HEK293 (cell line): ENCODE data around the gene KIAA0319L.
A peak's percentile ranks its signal among the peaks of the same experiment; 100 is the strongest.

Experiments
- CTCF ChIA-PET: fragments of 350-600 bp; formaldehyde crosslinking; extraction: SDS; loops from one replicate; lab custom pipeline; 2021; ENCODE audit warnings: antibody characterized with exemption; lab: Yijun Ruan, JAX
- POLR2A ChIA-PET: fragments of 300-600 bp; formaldehyde crosslinking; extraction: SDS; loops from one replicate; lab custom pipeline; 2020; ENCODE audit warnings: antibody characterized with exemption, inconsistent platforms; lab: Yijun Ruan, JAX
- H3K27ac ChIP-seq: fragments of 200-500 bp; sonication (Bioruptor generic); 2 replicates; pipeline ENCODE4 v1.5.1; 2014; ENCODE audit warnings: low read depth, low read length, control low read depth, inconsistent platforms; ENCODE audit errors: extremely low read depth
- H3K36me3 ChIP-seq, 2 experiments: fragments of 200-500 bp in 1 of 2; sonication (Bioruptor generic) in 1 of 2; 1 replicate in 1 of 2; 2 replicates in 1 of 2; pipeline ENCODE4 v1.5.1; 2014 to 2017; ENCODE audit warnings: inconsistent platforms in 2 of 2, low read length in 2 of 2; ENCODE audit not compliant: control insufficient read depth in 2 of 2, insufficient read depth in 1 of 2
- H3K4me1 ChIP-seq: fragments of 200-500 bp; sonication (Bioruptor generic); 2 replicates; pipeline ENCODE4 v1.5.1; 2014; ENCODE audit warnings: mild to moderate bottlenecking, low read length, inconsistent platforms; ENCODE audit not compliant: control insufficient read depth, insufficient read depth
- H3K4me3 ChIP-seq: 2 replicates; pipeline ENCODE4 v1.5.1; 2011; ENCODE audit warnings: low read depth, mild to moderate bottlenecking, control low read depth, low read length, moderate library complexity
- H3K9me3 ChIP-seq: fragments of 200-500 bp; sonication (Bioruptor generic); 2 replicates; pipeline ENCODE4 v1.5.1; 2014; ENCODE audit warnings: low read depth, low read length, inconsistent platforms; ENCODE audit not compliant: control insufficient read depth, insufficient read depth
- GFI1B ChIP-seq: fragments of 450-650 bp; formaldehyde crosslinking; IDR thresholded peaks from 2 replicates; pipeline ENCODE4 v1.5.1; 2016; ENCODE audit warnings: missing biosample characterization, missing genetic modification characterization
- GLIS2 ChIP-seq: fragments of 450-650 bp; formaldehyde crosslinking; IDR thresholded peaks from 2 replicates; pipeline ENCODE4 v1.5.1; 2016; ENCODE audit warnings: missing biosample characterization, missing genetic modification characterization
- INSM2 ChIP-seq: fragments of 450-650 bp; formaldehyde crosslinking; IDR thresholded peaks from 2 replicates; pipeline ENCODE4 v1.5.1; 2016; ENCODE audit warnings: missing biosample characterization, missing genetic modification characterization
- KLF10 ChIP-seq: fragments of 450-650 bp; IDR thresholded peaks from 2 replicates; pipeline ENCODE4 v1.5.1; 2018; ENCODE audit warnings: missing biosample characterization, mild to moderate bottlenecking, missing genetic modification characterization
- KLF9 ChIP-seq: fragments of 450-650 bp; formaldehyde crosslinking; IDR thresholded peaks from 2 replicates; pipeline ENCODE4 v1.5.1; 2016; ENCODE audit warnings: missing biosample characterization, missing genetic modification characterization, low read depth
- MEIS1 ChIP-seq: sonication (generic); formaldehyde crosslinking; IDR thresholded peaks from 2 replicates; pipeline ENCODE4 v1.8.1; 2022; ENCODE audit warnings: missing genetic modification reagents, mild to moderate bottlenecking, borderline replicate concordance
- MYNN ChIP-seq: fragments of 450-650 bp; formaldehyde crosslinking; IDR thresholded peaks from 2 replicates; pipeline ENCODE4 v1.5.1; 2016; ENCODE audit warnings: missing biosample characterization, missing genetic modification characterization, borderline replicate concordance
- OVOL3 ChIP-seq: fragments of 450-650 bp; formaldehyde crosslinking; IDR thresholded peaks from 2 replicates; pipeline ENCODE4 v1.5.1; 2016; ENCODE audit warnings: missing biosample characterization, missing genetic modification characterization
- SALL2 ChIP-seq: fragments of 450-650 bp; formaldehyde crosslinking; IDR thresholded peaks from 2 replicates; pipeline ENCODE4 v1.5.0; 2017; ENCODE audit warnings: missing biosample characterization, mild to moderate bottlenecking, missing genetic modification characterization, borderline replicate concordance
- ZEB2 ChIP-seq: fragments of 450-650 bp; formaldehyde crosslinking; IDR thresholded peaks from 2 replicates; pipeline ENCODE4 v1.5.1; 2016; ENCODE audit warnings: missing biosample characterization, missing genetic modification characterization
- ZFP69B ChIP-seq: fragments of 450-650 bp; formaldehyde crosslinking; IDR thresholded peaks from 2 replicates; pipeline ENCODE4 v1.5.1; 2016; ENCODE audit warnings: missing biosample characterization, missing genetic modification characterization
- ZNF169 ChIP-seq: fragments of 450-650 bp; formaldehyde crosslinking; IDR thresholded peaks from 2 replicates; pipeline ENCODE4 v1.5.1; 2016; ENCODE audit warnings: missing biosample characterization, missing genetic modification characterization
- ZNF175 ChIP-seq: fragments of 450-650 bp; formaldehyde crosslinking; IDR thresholded peaks from 2 replicates; pipeline ENCODE4 v1.5.1; 2016; ENCODE audit warnings: missing biosample characterization, missing genetic modification characterization
- ZNF302 ChIP-seq: fragments of 450-650 bp; formaldehyde crosslinking; IDR thresholded peaks from 2 replicates; pipeline ENCODE4 v1.5.1; 2016; ENCODE audit warnings: missing biosample characterization, missing genetic modification characterization, low read depth
- ZNF354C ChIP-seq: fragments of 450-650 bp; formaldehyde crosslinking; IDR thresholded peaks from 2 replicates; pipeline ENCODE4 v1.5.1; 2016; ENCODE audit warnings: missing biosample characterization, missing genetic modification characterization, low read depth, borderline replicate concordance
- ZNF510 ChIP-seq: fragments of 450-650 bp; formaldehyde crosslinking; IDR thresholded peaks from 2 replicates; pipeline ENCODE4 v1.5.1; 2018; ENCODE audit warnings: mild to moderate bottlenecking, missing genetic modification characterization, missing biosample characterization; ENCODE audit not compliant: insufficient replicate concordance
- ZNF548 ChIP-seq: fragments of 450-650 bp; formaldehyde crosslinking; IDR thresholded peaks from 2 replicates; pipeline ENCODE4 v1.5.1; 2016; ENCODE audit warnings: missing biosample characterization, missing genetic modification characterization
- ZNF561 ChIP-seq: fragments of 450-650 bp; IDR thresholded peaks from 2 replicates; pipeline ENCODE4 v1.5.1; 2018; ENCODE audit warnings: missing biosample characterization, missing genetic modification characterization, borderline replicate concordance
- ZNF571 ChIP-seq: fragments of 450-650 bp; formaldehyde crosslinking; IDR thresholded peaks from 2 replicates; pipeline ENCODE4 v1.5.0; 2017; ENCODE audit warnings: missing biosample characterization, missing genetic modification characterization
- ZNF664 ChIP-seq: fragments of 450-650 bp; formaldehyde crosslinking; IDR thresholded peaks from 2 replicates; pipeline ENCODE4 v1.5.1; 2016; ENCODE audit warnings: missing biosample characterization, missing genetic modification characterization
- ZNF76 ChIP-seq: fragments of 450-650 bp; formaldehyde crosslinking; IDR thresholded peaks from 2 replicates; pipeline ENCODE4; 2016; ENCODE audit warnings: low read depth, missing biosample characterization, missing genetic modification characterization, borderline replicate concordance
- ZNF792 ChIP-seq: fragments of 450-650 bp; formaldehyde crosslinking; IDR thresholded peaks from 2 replicates; pipeline ENCODE4 v1.5.1; 2016; ENCODE audit warnings: missing biosample characterization, missing genetic modification characterization
- ZNF830 ChIP-seq: fragments of 450-650 bp; IDR thresholded peaks from 2 replicates; pipeline ENCODE4 v1.5.0; 2018; ENCODE audit warnings: missing biosample characterization, missing genetic modification characterization, low read depth, mild to moderate bottlenecking, moderate library complexity
- ZSCAN23 ChIP-seq: fragments of 450-650 bp; formaldehyde crosslinking; IDR thresholded peaks from 2 replicates; pipeline ENCODE4 v1.5.1; 2016; ENCODE audit warnings: missing biosample characterization, missing genetic modification characterization
- TF ChIP-seq, protein P1 (sequence below): fragments of 450-650 bp; IDR thresholded peaks from 2 replicates; pipeline ENCODE4 v1.5.1; 2018; ENCODE audit warnings: missing biosample characterization, mild to moderate bottlenecking, missing genetic modification characterization

Gene KIAA0319L

GRCh38 chr1:35575416-35575958 lies 18.3 kb upstream of the KIAA0319L start (continued):
- TF ChIP-seq INSM2 (tag by site-specific recombination) (no peak), ZNF175 (tag by site-specific recombination) (no peak)

DNA sequence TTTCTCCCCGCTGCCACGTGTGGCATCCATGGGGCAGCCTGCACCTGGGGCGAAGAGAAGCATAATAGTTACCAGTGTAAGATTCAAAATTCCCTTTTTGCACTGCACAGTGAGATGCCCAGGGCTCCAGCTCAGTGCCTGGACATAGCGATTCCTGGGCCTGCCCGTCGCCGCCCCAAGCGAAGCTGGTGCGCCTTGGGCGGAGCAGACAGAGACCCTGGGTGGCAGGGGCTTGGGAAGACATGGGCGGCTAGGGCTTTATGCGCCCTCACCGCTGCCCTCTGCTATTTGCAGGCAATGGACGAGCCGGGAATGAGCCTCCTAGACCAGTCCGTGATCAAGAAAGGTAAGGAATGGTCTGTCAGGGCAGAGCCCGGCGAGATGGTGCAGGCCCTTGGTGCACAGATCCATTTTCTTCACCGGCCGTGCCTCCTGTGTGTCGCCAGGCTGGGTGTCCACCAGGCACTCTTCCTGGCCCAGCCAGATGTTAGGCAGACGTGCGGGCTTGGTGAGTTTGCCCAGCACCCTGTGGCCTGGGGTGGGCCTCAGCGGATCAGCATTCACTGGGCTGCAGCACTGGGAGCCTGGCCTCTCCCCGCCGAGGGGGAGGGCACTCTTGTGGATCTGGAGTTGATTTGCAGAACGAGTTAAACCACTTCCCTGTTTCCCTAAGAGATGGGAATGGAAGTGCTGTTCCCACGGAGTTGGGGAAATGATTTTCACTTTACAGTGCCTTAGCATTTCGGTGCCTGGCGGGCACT lies 17.6 kb upstream of the KIAA0319L start:
- Histone ChIP-seq H3K4me3 (no peak overlapping the region), H3K4me1 (no peaks in the 10 kb centered on the region), H3K36me3 (no peaks in the 10 kb centered on the region), H3K9me3 (no peaks in the 10 kb centered on the region), H3K27ac (no peak overlapping the region)
- TF ChIP-seq ZNF302 (tag by site-specific recombination) (no peak), ZNF510 (no peak), ZNF561 (tag by site-specific recombination) (no peak), ZEB2 (tag by site-specific recombination) (no peak), ZSCAN23 (tag by site-specific recombination) (no peak), KLF10 (no peak), ZNF548 (no peak), ZNF354C (tag by site-specific recombination) (no peak), MYNN (tag by site-specific recombination) (no peak)
- CTCF ChIA-PET = no interaction called here
- POLR2A ChIA-PET = no interaction called here

DNA sequence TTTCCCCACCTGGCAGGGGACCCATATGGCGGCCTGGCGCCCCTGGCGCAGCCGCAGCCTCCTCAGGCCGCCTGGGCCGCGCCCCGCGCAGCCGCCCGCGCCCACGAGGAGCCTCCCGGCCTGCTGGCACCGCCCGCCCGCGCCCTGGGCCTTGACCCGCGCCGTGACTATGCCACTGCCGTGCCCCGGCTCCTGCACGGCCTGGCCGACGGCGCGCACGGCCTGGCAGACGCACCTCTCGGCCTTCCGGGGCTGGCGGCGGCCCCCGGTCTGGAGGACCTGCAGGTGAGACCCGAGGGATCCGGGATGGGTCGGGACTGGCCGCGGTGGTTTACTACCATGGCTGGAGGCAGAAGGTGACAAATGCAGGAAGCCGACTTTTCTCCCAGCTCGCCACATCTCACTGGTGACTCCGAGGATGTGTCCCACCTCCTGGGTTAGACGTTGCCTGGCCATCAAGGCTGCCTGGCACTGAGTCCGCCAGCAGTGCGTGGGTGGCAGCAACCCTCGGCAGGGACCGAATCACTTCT lies 17.0 kb upstream of the KIAA0319L start:
- Histone ChIP-seq H3K36me3 (no peaks in the 10 kb centered on the region), H3K4me1 (no peaks in the 10 kb centered on the region), H3K4me3 (no peak overlapping the region), H3K27ac (no peak overlapping the region), H3K9me3 (no peaks in the 10 kb centered on the region)
- POLR2A ChIA-PET = interaction anchor here (2.0 to 2.2 kb wide), 2 partner anchors 141 to 195 kb away, joined by 6 to 10 read pairs; partner anchors contain the start of gene CLSPN
- TF ChIP-seq SALL2 (tag by site-specific recombination) (no peak), ZNF169 (tag by site-specific recombination) (no peak), MEIS1 (CRISPR knock-in tag) (no peak), ZNF830 (tag by site-specific recombination) (no peak)
- CTCF ChIA-PET = interaction anchor here (4.5 kb wide), 1 partner anchor 153 kb away, joined by 51 read pairs; no protein-coding TSS in a partner anchor

DNA sequence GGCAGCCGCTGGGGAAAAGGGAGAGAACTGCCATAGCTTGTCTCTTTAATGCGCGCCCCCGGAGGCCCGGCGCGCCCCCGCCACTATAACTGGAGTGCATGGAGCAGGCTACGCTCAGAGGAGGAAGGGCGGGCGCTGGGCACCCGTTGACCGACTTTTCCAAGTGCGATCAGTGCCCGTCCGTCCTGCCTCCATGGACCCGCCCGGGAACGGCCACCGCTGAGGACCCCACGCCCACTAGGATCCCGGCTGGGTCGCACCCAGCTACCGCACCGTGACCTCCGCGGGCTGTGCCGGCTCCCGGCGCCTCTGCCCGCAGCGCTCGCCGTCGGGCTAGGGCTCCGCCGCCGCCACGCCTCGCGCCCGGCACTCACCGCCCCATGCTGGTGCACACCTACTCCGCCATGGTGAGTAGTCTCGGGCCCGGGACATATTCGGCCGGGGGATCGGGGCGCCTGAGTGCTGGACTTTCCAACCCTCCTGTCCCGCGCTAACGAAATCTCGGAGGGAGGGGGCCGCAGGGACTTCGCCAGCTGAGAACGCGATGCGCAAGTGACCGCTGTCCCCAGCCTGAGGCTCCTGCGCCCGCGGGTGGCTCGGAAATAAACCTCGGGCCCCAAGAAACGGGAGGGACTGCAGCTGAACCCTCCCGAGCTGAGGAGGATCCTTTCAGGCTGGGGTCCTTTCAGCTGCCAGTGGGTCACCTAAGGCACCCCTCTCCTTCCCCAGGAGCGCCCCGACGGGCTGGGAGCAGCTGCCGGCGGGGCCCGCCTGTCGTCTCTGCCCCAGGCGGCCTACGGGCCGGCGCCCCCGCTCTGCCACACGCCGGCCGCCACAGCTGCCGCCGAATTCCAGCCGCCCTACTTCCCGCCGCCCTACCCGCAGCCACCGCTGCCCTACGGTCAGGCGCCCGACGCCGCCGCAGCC lies 16.3 kb upstream of the KIAA0319L start, which contains the start of gene TFAP2E:
TSS of gene TFAP2E (plus strand) at position 117 of the 927 bp plus-strand sequence. CDS start at position 381, 264 bp downstream.
- peak within 1 kb of the TSS; percentile 49 for H3K4me3 ChIP-seq
- TF ChIP-seq OVOL3 (no peak), GLIS2 (tag by site-specific recombination) (no peak), KLF9 (no peak), ZNF792 (no peak), ZNF664 (tag by site-specific recombination) (no peak), ZNF76 (tag by site-specific recombination) (no peak), ZNF571 (tag by site-specific recombination) (no peak), ZFP69B (tag by site-specific recombination) (no peak), GFI1B (tag by site-specific recombination) (no peak)
- TF ChIP-seq, protein P1, sequence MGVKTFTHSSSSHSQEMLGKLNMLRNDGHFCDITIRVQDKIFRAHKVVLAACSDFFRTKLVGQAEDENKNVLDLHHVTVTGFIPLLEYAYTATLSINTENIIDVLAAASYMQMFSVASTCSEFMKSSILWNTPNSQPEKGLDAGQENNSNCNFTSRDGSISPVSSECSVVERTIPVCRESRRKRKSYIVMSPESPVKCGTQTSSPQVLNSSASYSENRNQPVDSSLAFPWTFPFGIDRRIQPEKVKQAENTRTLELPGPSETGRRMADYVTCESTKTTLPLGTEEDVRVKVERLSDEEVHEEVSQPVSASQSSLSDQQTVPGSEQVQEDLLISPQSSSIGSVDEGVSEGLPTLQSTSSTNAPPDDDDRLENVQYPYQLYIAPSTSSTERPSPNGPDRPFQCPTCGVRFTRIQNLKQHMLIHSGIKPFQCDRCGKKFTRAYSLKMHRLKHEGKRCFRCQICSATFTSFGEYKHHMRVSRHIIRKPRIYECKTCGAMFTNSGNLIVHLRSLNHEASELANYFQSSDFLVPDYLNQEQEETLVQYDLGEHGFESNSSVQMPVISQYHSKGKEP (tag by site-specific recombination) = no peak

More for the DNA sequence above, 16.3 kb upstream of the KIAA0319L start, which contains the start of gene TFAP2E:
- ChIA-PET POLR2A (interaction anchor here (0.8 to 2.2 kb wide), 4 partner anchors 16 to 196 kb away, joined by 3 to 10 read pairs (median 7); partner anchors contain the start of genes CLSPN, KIAA0319L and NCDN), CTCF (interaction anchor here (0.6 to 4.5 kb wide), 7 partner anchors 9 to 200 kb away, joined by 3 to 51 read pairs (median 6); no protein-coding TSS in a partner anchor)
- Histone ChIP-seq H3K4me1 (no peaks in the 10 kb centered on the region), H3K9me3 (no peaks in the 10 kb centered on the region), H3K36me3 (no peaks in the 10 kb centered on the region), H3K27ac (no peak within 1 kb of the TSS)
